ENCODE results near the gene FCHSD1. TPM values are rescaled to one million over a fixed set of nuclear protein-coding genes. Genes with fewer than 3 reads are reported as not detected.

The FCHSD1 gene
- total RNA-seq, 1 experiment from 2014 or later, result 23.1 TPM

- Histone ChIP-seq H3T11ph (ENCODE audit: low read length) (no peak overlapping the region), H3K56ac (ENCODE audit: insufficient read length, low read depth, low read length) (no peak overlapping the region), H2BK12ac (ENCODE audit: insufficient read length, low read depth, low read length) (no peak overlapping the region), H4K8ac (replicated peaks; ENCODE audit: insufficient read length, low read depth, low read length) (no peak overlapping the region), H2AK5ac (ENCODE audit: insufficient read length, low read length) (no peak overlapping the region), H3K4me2 (ENCODE audit: insufficient read depth, insufficient read length, low read length) (no peak overlapping the region), H3K23me2 (ENCODE audit: insufficient read length, low read depth, low read length, poor library complexity, severe bottlenecking) (peaks cover 8% of the 10 kb centered on the region), H2BK20ac (ENCODE audit: low read depth, low read length, poor library complexity, severe bottlenecking) (no peak overlapping the region), H3K4ac (ENCODE audit: low read depth, low read length) (no peak overlapping the region), H3K23ac (ENCODE audit: insufficient read length, low read depth, low read length) (no peak overlapping the region), H3K9me3 (ENCODE audit: control insufficient read depth, low read depth, low read length) (no peaks in the 10 kb centered on the region), H3K27me3 (ENCODE audit: insufficient read depth, low read length) (no peaks in the 10 kb centered on the region), H4K20me1 (ENCODE audit: control insufficient read depth, insufficient read depth, insufficient read length) (no peaks in the 10 kb centered on the region), H2BK5ac (ENCODE audit: insufficient read length, low read length) (no peak overlapping the region), H3K79me1 (ENCODE audit: insufficient read depth, low read depth, low read length, poor library complexity, severe bottlenecking) (no peaks in the 10 kb centered on the region), H4K91ac (ENCODE audit: insufficient read length, low read depth, low read length) (no peak overlapping the region), H3K79me2 (ENCODE audit: insufficient read depth, low read length) (no peaks in the 10 kb centered on the region), H4K5ac (ENCODE audit: insufficient read length, low read depth, low read length) (no peak overlapping the region), H3K9ac (ENCODE audit: extremely low read depth, insufficient read length, low read length) (no peak overlapping the region), H3K4me1 (ENCODE audit: insufficient read depth, low read length) (no peaks in the 10 kb centered on the region; the same call in 1 of the 2 replicates), H2BK15ac (ENCODE audit: low read depth, low read length) (no peak overlapping the region), H3K27ac (ENCODE audit: insufficient read length, low read depth, low read length) (no peak overlapping the region), H3K14ac (ENCODE audit: insufficient read depth, low read length) (no peak overlapping the region), H2AFZ (ENCODE audit: low read length) (no peak overlapping the region), H2BK120ac (ENCODE audit: low read depth, low read length, poor library complexity, severe bottlenecking) (no peak overlapping the region), H3K18ac (ENCODE audit: insufficient read length, low read depth, low read length) (no peak overlapping the region)
- H3K27me3 Mint-ChIP-seq (ENCODE audit: low read depth), result peaks cover 7% of the 10 kb centered on the region; the same call in 1 of the 2 replicates
- no peak for TF ChIP-seq CTCF (conservative IDR thresholded peaks at IDR 0.05)
- H3K9me3 Mint-ChIP-seq, result no peaks in the 10 kb centered on the region; a peak in 1 of 5 replicates
- peaks cover 26 to 56% (median 33%) of the 10 kb centered on the region in 3 experiments; a peak in 6 of 7 replicates for H3K36me3 Mint-ChIP-seq (ENCODE audit: insufficient read depth in 1 of 3, low read depth in 3 of 3)
- no peak overlapping the region for H3K4me3 Mint-ChIP-seq
- DNase-seq, result no peak
- WGBS (ENCODE audit: extremely low coverage, insufficient read length, low lambda C conversion rate), result no CpG with 5 or more reads among the region's 2 CpGs
- H3K27ac Mint-ChIP-seq, result no peak overlapping the region; a peak in 1 of 7 replicates
- H3K4me1 Mint-ChIP-seq, result peaks cover 19 to 23% of the 10 kb centered on the region in 2 experiments
Measured at GRCh38 chr5:141654298-141654697, 3.1 kb upstream of the FCHSD1 start.
